Measurements from ENCODE around the gene RTBDN. TPM values are rescaled to one million over a fixed set of nuclear protein-coding genes. Genes with fewer than 3 reads are reported as not detected.

Gene RTBDN
- total RNA-seq, 1 experiment from 2014 or later, result 5.6 TPM

DNA sequence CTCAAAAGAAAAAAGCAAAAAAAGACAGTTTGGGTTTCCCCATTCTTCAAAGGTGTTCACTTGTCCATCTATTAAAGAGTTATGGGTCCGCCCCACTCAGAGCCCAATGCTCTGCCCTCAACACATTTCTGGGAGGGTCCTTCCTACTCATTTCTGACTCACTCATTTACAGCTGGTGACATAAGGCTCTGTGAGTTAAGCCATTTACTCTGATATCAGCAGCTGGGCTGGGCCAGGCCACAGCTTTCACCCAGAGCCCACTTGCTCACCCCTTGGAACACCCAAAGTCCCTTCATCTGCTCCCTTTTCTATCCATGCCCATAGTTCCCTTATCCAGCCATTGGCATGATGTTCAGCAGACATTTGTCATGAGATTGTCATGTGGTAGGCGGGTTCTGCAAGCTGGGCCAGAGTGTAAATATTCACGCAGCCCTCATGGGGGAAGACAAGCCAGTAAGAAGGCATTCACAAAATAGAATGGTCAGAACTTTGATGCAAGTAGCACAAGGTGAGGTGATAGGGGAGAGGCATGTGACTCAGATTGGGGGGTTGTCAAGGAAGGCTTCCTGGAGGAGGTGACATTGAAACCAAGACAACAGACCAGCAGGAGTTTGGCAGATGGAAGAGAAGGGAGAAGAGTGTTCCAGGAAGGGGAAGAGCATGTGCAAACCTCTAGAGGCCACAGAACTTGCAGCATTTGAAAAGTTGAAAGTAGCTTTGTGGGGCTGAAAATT lies 9.8 kb upstream of the RTBDN start:
- H4K91ac ChIP-seq (ENCODE audit: insufficient read length, low read depth, low read length), result no peak overlapping the region
- H2BK15ac ChIP-seq (ENCODE audit: low read depth, low read length), result no peak overlapping the region
- no peak overlapping the region for H3K56ac ChIP-seq (ENCODE audit: insufficient read length, low read depth, low read length)
- H3K79me2 ChIP-seq (ENCODE audit: insufficient read depth, low read length), result no peaks in the 10 kb centered on the region
- H3T11ph ChIP-seq (ENCODE audit: low read length), result no peak overlapping the region
- no peak overlapping the region for H2AFZ ChIP-seq (ENCODE audit: low read length)
- TF ChIP-seq, protein P1, sequence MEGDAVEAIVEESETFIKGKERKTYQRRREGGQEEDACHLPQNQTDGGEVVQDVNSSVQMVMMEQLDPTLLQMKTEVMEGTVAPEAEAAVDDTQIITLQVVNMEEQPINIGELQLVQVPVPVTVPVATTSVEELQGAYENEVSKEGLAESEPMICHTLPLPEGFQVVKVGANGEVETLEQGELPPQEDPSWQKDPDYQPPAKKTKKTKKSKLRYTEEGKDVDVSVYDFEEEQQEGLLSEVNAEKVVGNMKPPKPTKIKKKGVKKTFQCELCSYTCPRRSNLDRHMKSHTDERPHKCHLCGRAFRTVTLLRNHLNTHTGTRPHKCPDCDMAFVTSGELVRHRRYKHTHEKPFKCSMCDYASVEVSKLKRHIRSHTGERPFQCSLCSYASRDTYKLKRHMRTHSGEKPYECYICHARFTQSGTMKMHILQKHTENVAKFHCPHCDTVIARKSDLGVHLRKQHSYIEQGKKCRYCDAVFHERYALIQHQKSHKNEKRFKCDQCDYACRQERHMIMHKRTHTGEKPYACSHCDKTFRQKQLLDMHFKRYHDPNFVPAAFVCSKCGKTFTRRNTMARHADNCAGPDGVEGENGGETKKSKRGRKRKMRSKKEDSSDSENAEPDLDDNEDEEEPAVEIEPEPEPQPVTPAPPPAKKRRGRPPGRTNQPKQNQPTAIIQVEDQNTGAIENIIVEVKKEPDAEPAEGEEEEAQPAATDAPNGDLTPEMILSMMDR (conservative IDR thresholded peaks at IDR 0.05), result no peak
- no peak overlapping the region for H3K4me2 ChIP-seq (ENCODE audit: insufficient read depth, insufficient read length, low read length)
- H3K27ac ChIP-seq (ENCODE audit: insufficient read length, low read depth, low read length), result no peak overlapping the region
- no peak overlapping the region for H3K4ac ChIP-seq (ENCODE audit: low read depth, low read length)
- H3K18ac ChIP-seq (ENCODE audit: insufficient read length, low read depth, low read length), result no peak overlapping the region
- no peak overlapping the region for H2BK5ac ChIP-seq (ENCODE audit: insufficient read length, low read length)
- no peak for DNase-seq
- Mint-ChIP-seq H3K27me3 (ENCODE audit: low read depth) (peaks cover 12% of the 10 kb centered on the region), H3K9me3 (no peaks in the 10 kb centered on the region), H3K27ac (no peak overlapping the region), H3K4me3 (no peak overlapping the region), H3K4me1 (peaks cover 25 to 27% of the 10 kb centered on the region in 2 experiments), H3K36me3 (ENCODE audit: insufficient read depth in 1 of 3, low read depth in 3 of 3) (peaks cover 10 to 15% (median 10%) of the 10 kb centered on the region in 3 experiments)
- no peaks in the 10 kb centered on the region for H3K27me3 ChIP-seq (ENCODE audit: insufficient read depth, low read length)
- H2BK20ac ChIP-seq (ENCODE audit: low read depth, low read length, poor library complexity, severe bottlenecking), result no peak overlapping the region
- H2BK120ac ChIP-seq (ENCODE audit: low read depth, low read length, poor library complexity, severe bottlenecking), result no peak overlapping the region
- no peak overlapping the region for H2AK5ac ChIP-seq (ENCODE audit: insufficient read length, low read length)
- no CpG with 5 or more reads among the region's 3 CpGs for WGBS (ENCODE audit: extremely low coverage, insufficient read length, low lambda C conversion rate)
- H4K5ac ChIP-seq (ENCODE audit: insufficient read length, low read depth, low read length), result no peak overlapping the region
- H4K20me1 ChIP-seq (ENCODE audit: control insufficient read depth, insufficient read depth, insufficient read length), result no peaks in the 10 kb centered on the region
- no peak overlapping the region for H3K9ac ChIP-seq (ENCODE audit: extremely low read depth, insufficient read length, low read length)
- H3K9me3 ChIP-seq (ENCODE audit: control insufficient read depth, low read depth, low read length), result no peaks in the 10 kb centered on the region
- 0 out of 2 replicates have a peak, but pooled peaks cover 2% of the 10 kb centered on the region for H3K4me1 ChIP-seq (ENCODE audit: insufficient read depth, low read length)
- H3K23me2 ChIP-seq (ENCODE audit: insufficient read length, low read depth, low read length, poor library complexity, severe bottlenecking), result no peaks in the 10 kb centered on the region
- no peak overlapping the region for H3K23ac ChIP-seq (ENCODE audit: insufficient read length, low read depth, low read length)
- H4K8ac ChIP-seq (replicated peaks; ENCODE audit: insufficient read length, low read depth, low read length), result no peak overlapping the region
- no peaks in the 10 kb centered on the region for H3K79me1 ChIP-seq (ENCODE audit: insufficient read depth, low read depth, low read length, poor library complexity, severe bottlenecking)
- no peak overlapping the region for H2BK12ac ChIP-seq (ENCODE audit: insufficient read length, low read depth, low read length)
- H3K14ac ChIP-seq (ENCODE audit: insufficient read depth, low read length), result no peak overlapping the region

All from H9 (cell line).